Pancreas (tissue), 10 donors: ENCODE measurements around the gene TMOD2. TPM values are rescaled to one million over a fixed set of nuclear protein-coding genes. Genes with fewer than 3 reads are reported as not detected.
A peak's percentile ranks its signal among the peaks of the same experiment; 100 is the strongest.

Source experiments
- ATAC-seq, 4 donors: fragments of 200-7000 bp; cut with Tn5 transposase; one replicate each; pipeline versions ENCODE4 v1.8.0 to v1.9.1; 2020; ENCODE audit warnings: mild to moderate bottlenecking in 4 of 4, moderate library complexity in 4 of 4
- DNase-seq, 6 donors: peaks; one replicate each; pipeline ENCODE4 v3.0.0-alpha.2; 2020
- FAIRE-seq: peaks from 2 replicates; lab custom pipeline; 2012; peaks lifted over from hg19 to GRCh38; lab: Jason Lieb, UNC
- H3K27ac ChIP-seq, 4 donors: fragments of 200-600 bp; sonication (generic); 1 replicate in 3 of 4; 2 replicates in 1 of 4; pipeline versions ENCODE4 v1.5.0 to v1.8.0; 2020
- H3K27me3 ChIP-seq, 4 donors: fragments of 200-600 bp; one replicate each; pipeline ENCODE4 v1.8.0; 2021
- H3K36me3 ChIP-seq, 3 donors: fragments of 200-600 bp; sonication (generic) in 1 of 3; one replicate each; pipeline versions ENCODE4 v1.5.0 to v1.8.0; 2020 to 2021
- H3K4me1 ChIP-seq, 3 donors: fragments of 200-600 bp; one replicate each; pipeline ENCODE4 v1.8.0; 2021
- H3K4me3 ChIP-seq, 4 donors: fragments of 200-600 bp; sonication (generic) in 2 of 4; one replicate each; pipeline versions ENCODE4 v1.5.0 to v1.8.0; 2020 to 2021
- H3K9me3 ChIP-seq, 4 donors: fragments of 200-600 bp; one replicate each; pipeline ENCODE4 v1.8.0; 2021
- CTCF ChIP-seq, 4 donors: fragments of 200-600 bp; sonication (generic) in 3 of 4; IDR thresholded peaks; one replicate each; pipeline versions ENCODE4 v1.5.0 to v1.8.0; 2021; ENCODE audit warnings: antibody characterized with exemption in 4 of 4
- WGBS, 2 donors: extraction: QIAGEN DNeasy Blood & Tissue Kit; methylation state at CpG; one replicate each; pipeline ENCODE4 v1.1.7; 2013; 5-methylcytosine and 5-hydroxymethylcytosine counted together
- intact Hi-C, 3 donors: fragments of 100-400 bp; cut with DNase I; formaldehyde crosslinking; loops; one replicate each; pipeline versions ENCODE4 v1.11.1 to v1.14.2; 2022
- polyA plus RNA-seq, 2 donors: library from polyadenylated mRNA; stranded (reverse); fragments of 200-250 nt; gene quantifications; one replicate each; pipeline ENCODE4 v1.2.3, GENCODE V29; 2013
- total RNA-seq, 6 donors: library from RNA; stranded (reverse); fragmentation: NEBNext Ultra II Directional in 4 of 6; extraction: Animal tissue kit (Norgen Biotek cat#: 25700) in 4 of 6; gene quantifications; one replicate each; pipeline versions ENCODE4 v1.2.1 to v1.2.4, GENCODE V29; 2021 to 2023
- donor health status: healthy with polysubstance abuse.
- donor health status: DM: no; HTN: no; CAD: no; lungs with moderate emphysema.
- donor health status: DM: no; HTN: no; CAD: no.
- donor health status: control.
- donor health status: control.
- donor health status: Bipolar disorder and iron deficiency.
- donor health status: DM: yes; HTN: yes; CAD: no.
- donor health status: DM: no; HTN: no; CAD: no.
- donor health status: DM: no; HTN: no; CAD: no.
- donor health status: DM: yes; HTN: yes; CAD: no.

Gene TMOD2
- total and polyA plus RNA-seq, 8 donors, result 1.1 to 6.8 (median 3.3) TPM

- intact Hi-C loops, result no loop called here
- Histone ChIP-seq H3K4me1 (peaks cover 0 to 4% (median 0%) of the 10 kb centered on the region in 3 donors), H3K36me3 (no peaks in the 10 kb centered on the region), H3K9me3 (no peaks in the 10 kb centered on the region), H3K27ac (no peak overlapping the region), H3K27me3 (no peaks in the 10 kb centered on the region), H3K4me3 (no peak overlapping the region)
- peak in 3 of 4 donors; percentile 36 to 70 (median 63) for ATAC-seq
- FAIRE-seq, result no peak
- peak in 2 of 4 donors; percentile 25 to 31 for TF ChIP-seq CTCF (IDR thresholded peaks at IDR 0.05)
- WGBS, 2 donors, result 39 to 44% methylated on average over 3 of the region's 3 CpGs
- DNase-seq, result peak in 1 of 6 donors; percentile 20
Observed at GRCh38 chr15:51801391-51801835, 50.0 kb downstream of the TMOD2 start.

- DNase-seq (no peak), FAIRE-seq (no peak), ATAC-seq (no peak)
- Histone ChIP-seq H3K9me3 (no peaks in the 10 kb centered on the region), H3K4me1 (no peaks in the 10 kb centered on the region), H3K4me3 (no peak overlapping the region), H3K27ac (no peak overlapping the region), H3K36me3 (no peaks in the 10 kb centered on the region), H3K27me3 (no peaks in the 10 kb centered on the region)
- intact Hi-C loops, result no loop called here
- WGBS, 2 donors, result 88 to 92% methylated on average over 5 of the region's 5 CpGs
- TF ChIP-seq CTCF (IDR thresholded peaks at IDR 0.05), result no peak
Observed at GRCh38 chr15:51802593-51802992, 51.2 kb downstream of the TMOD2 start.

GRCh38 chr15:51803965-51804364, 52.6 kb downstream of the TMOD2 start:
- no peak for FAIRE-seq

GRCh38 chr15:51806123-51806522, 54.7 kb downstream of the TMOD2 start:
- H3K4me1 ChIP-seq, result no peaks in the 10 kb centered on the region
- FAIRE-seq, result no peak
- no peak overlapping the region for H3K4me3 ChIP-seq
- no peaks in the 10 kb centered on the region for H3K9me3 ChIP-seq
- no peak for TF ChIP-seq CTCF (IDR thresholded peaks at IDR 0.05)
- no peak overlapping the region for H3K27ac ChIP-seq
- no peaks in the 10 kb centered on the region for H3K36me3 ChIP-seq
- WGBS, 2 donors, result 76 to 87% methylated on average over 2 of the region's 2 CpGs
- intact Hi-C loops, result no loop called here
- no peak for ATAC-seq
- H3K27me3 ChIP-seq, result no peaks in the 10 kb centered on the region
- DNase-seq, result no peak

More at GRCh38 chr15:51803965-51804364, 52.6 kb downstream of the TMOD2 start:
- ATAC-seq (no peak), DNase-seq (no peak)
- H3K9me3 ChIP-seq, result no peaks in the 10 kb centered on the region
- TF ChIP-seq CTCF (IDR thresholded peaks at IDR 0.05), result no peak
- H3K27me3 ChIP-seq, result no peaks in the 10 kb centered on the region
- H3K36me3 ChIP-seq, result no peaks in the 10 kb centered on the region
- no peak overlapping the region for H3K4me3 ChIP-seq
- intact Hi-C loops, result no loop called here
- no peak overlapping the region for H3K27ac ChIP-seq
- WGBS, 2 donors, result 84 to 86% methylated on average over 2 of the region's 2 CpGs
- H3K4me1 ChIP-seq, result no peaks in the 10 kb centered on the region

GRCh38 chr15:51809457-51809856, 58.1 kb downstream of the TMOD2 start:
- Histone ChIP-seq H3K9me3 (no peaks in the 10 kb centered on the region), H3K27me3 (no peaks in the 10 kb centered on the region), H3K27ac (no peak overlapping the region), H3K4me3 (no peak overlapping the region), H3K36me3 (no peaks in the 10 kb centered on the region), H3K4me1 (no peaks in the 10 kb centered on the region)
- WGBS, 2 donors, result 13 to 15% methylated on average over 1 of the region's 1 CpG
- ATAC-seq (no peak), FAIRE-seq (no peak), DNase-seq (no peak)
- intact Hi-C loops, result no loop called here
- TF ChIP-seq CTCF (IDR thresholded peaks at IDR 0.05), result no peak
